PC-9 (cell line): ENCODE measurements around the gene TMCC1. TPM values are rescaled to one million over a fixed set of nuclear protein-coding genes. Genes with fewer than 3 reads are reported as not detected.
A peak's percentile ranks its signal among the peaks of the same experiment; 100 is the strongest.

Experiments used
- BruUV-seq: library from RNA; stranded (reverse); fragments of 400-500 nt; replicated peaks from 2 replicates; lab custom pipeline; 2021; lab: Mats Ljungman, UMichigan
- CTCF ChIA-PET: fragments of 300-600 bp; sonication (Branson Sonifier 250); formaldehyde crosslinking; loops from one replicate; lab custom pipeline; 2022; ENCODE audit warnings: antibody characterized with exemption; lab: Charles Lee
- POLR2A ChIA-PET: fragments of 300-600 bp; sonication (Branson Sonifier 250); formaldehyde crosslinking; loops from one replicate; lab custom pipeline; 2022; ENCODE audit warnings: antibody characterized with exemption; ENCODE audit not compliant: unreplicated experiment; lab: Charles Lee
- DNase-seq, 2 experiments: peaks; one replicate each; pipeline versions ENCODE4 v3.0.0 to v3.0.0-alpha.2; 2015 to 2022; ENCODE audit warnings: mixed read lengths in 1 of 2
- H2AFZ ChIP-seq: fragments of 200-600 bp; sonication (generic); 2 replicates; pipeline ENCODE4 v1.8.1; 2017; ENCODE audit warnings: antibody characterized with exemption
- H3F3A ChIP-seq: fragments of 200-600 bp; sonication (generic); 2 replicates; pipeline ENCODE4 v1.8.1; 2017; ENCODE audit warnings: antibody characterized with exemption, mild to moderate bottlenecking, low read depth; ENCODE audit not compliant: insufficient read depth
- H3K27ac ChIP-seq: fragments of 200-600 bp; sonication (generic); 2 replicates; pipeline ENCODE4 v1.6.1; 2016; ENCODE audit warnings: mixed run types
- H3K27me3 ChIP-seq: fragments of 200-600 bp; sonication (generic); 2 replicates; pipeline ENCODE4 v1.6.1; 2016; ENCODE audit warnings: low read depth, mixed run types; ENCODE audit not compliant: insufficient read depth
- H3K36me3 ChIP-seq: fragments of 200-600 bp; sonication (generic); 2 replicates; pipeline ENCODE4 v1.6.1; 2016; ENCODE audit warnings: low read depth, mixed run types
- H3K4me1 ChIP-seq: fragments of 200-600 bp; sonication (generic); replicated peaks from 2 replicates; pipeline ENCODE4 v1.6.1; 2016; ENCODE audit warnings: mixed run types; ENCODE audit not compliant: insufficient read depth
- H3K4me2 ChIP-seq: fragments of 200-600 bp; sonication (generic); 2 replicates; pipeline ENCODE4 v1.6.1; 2017; ENCODE audit warnings: mixed run types
- H3K4me3 ChIP-seq: fragments of 200-600 bp; sonication (generic); 2 replicates; pipeline ENCODE4 v1.6.1; 2016; ENCODE audit warnings: mixed run types
- H3K79me2 ChIP-seq: fragments of 200-600 bp; sonication (generic); 2 replicates; pipeline ENCODE4 v1.6.1; 2017; ENCODE audit warnings: low read depth, mixed run types
- H3K9me2 ChIP-seq: fragments of 200-600 bp; sonication (generic); 2 replicates; pipeline ENCODE4 v1.8.1; 2017; ENCODE audit warnings: mild to moderate bottlenecking; ENCODE audit not compliant: insufficient read depth
- H3K9me3 ChIP-seq: fragments of 200-600 bp; sonication (generic); 2 replicates; pipeline ENCODE4 v1.8.1; 2016; ENCODE audit warnings: low read depth; ENCODE audit not compliant: insufficient read depth
- H4K20me1 ChIP-seq: fragments of 200-600 bp; sonication (generic); 2 replicates; pipeline ENCODE4 v1.8.1; 2017; ENCODE audit not compliant: insufficient read depth
- EZH2 ChIP-seq: fragments of 200-600 bp; sonication (generic); IDR thresholded peaks from 2 replicates; pipeline ENCODE4 v1.8.0; 2017; ENCODE audit warnings: antibody characterized with exemption, low read depth
- intact Hi-C: fragments of 100-400 bp; cut with micrococcal nuclease; formaldehyde crosslinking; loops from one replicate; pipeline ENCODE4 v1.10.0; 2022; ENCODE audit not compliant: unreplicated experiment
- total RNA-seq: library from RNA; stranded (reverse); gene quantifications from 2 replicates; pipeline ENCODE4 v1.2.3, GENCODE V29; 2021
- TF ChIP-seq, protein P1 (sequence below): fragments of 200-600 bp; sonication (generic); conservative IDR thresholded peaks from 2 replicates; pipeline ENCODE4 v1.6.1; 2017; ENCODE audit warnings: mixed run types, antibody characterized with exemption, mild to moderate bottlenecking, moderate library complexity

TMCC1 gene
- total RNA-seq, 1 experiment from 2014 or later, result 41.4 TPM

DNA sequence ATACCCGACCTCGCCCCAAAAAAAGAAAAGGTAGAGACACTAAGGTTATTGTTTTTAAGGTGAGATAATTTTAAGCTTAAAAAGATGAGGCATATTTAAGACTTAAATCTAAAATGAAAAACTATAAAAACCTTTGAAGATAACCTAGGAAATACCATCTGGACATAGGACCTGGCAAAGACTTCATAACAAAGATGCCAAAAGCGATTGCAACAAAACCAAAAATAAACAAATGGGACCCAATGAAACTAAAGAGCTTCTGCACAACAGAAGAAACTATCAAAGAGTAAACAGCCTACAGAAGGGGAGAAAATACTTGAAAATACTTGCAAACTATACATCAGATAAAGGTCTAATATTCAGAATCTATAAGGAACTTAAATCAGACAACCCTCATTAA, 80.9 kb downstream of the TMCC1 start:
- intact Hi-C loops, result no loop called here
- ChIA-PET POLR2A (interaction anchor here (0.6 kb wide), 1 partner anchor 19 kb away, joined by 4 read pairs; no protein-coding TSS in a partner anchor), CTCF (interaction anchor here (0.6 to 1.0 kb wide), 4 partner anchors 19 to 503 kb away, joined by 3 to 35 read pairs (median 14); no protein-coding TSS in a partner anchor)
- Histone ChIP-seq H3K9me3 (no peaks in the 10 kb centered on the region), H3K9me2 (no peaks in the 10 kb centered on the region), H3K4me3 (no peak overlapping the region), H2AFZ (no peak overlapping the region), H3K36me3 (0 out of 2 replicates have a peak, but pooled peaks cover 6% of the 10 kb centered on the region), H3K79me2 (peaks cover 31% of the 10 kb centered on the region), H3K4me2 (no peak overlapping the region), H3F3A (peaks cover 5% of the 10 kb centered on the region; the same call in 1 of the 2 replicates), H3K27me3 (no peaks in the 10 kb centered on the region), H3K4me1 (no peaks in the 10 kb centered on the region), H3K27ac (no peak overlapping the region), H4K20me1 (no peaks in the 10 kb centered on the region)
- no TSS peak for BruUV-seq
- TF ChIP-seq, protein P1, sequence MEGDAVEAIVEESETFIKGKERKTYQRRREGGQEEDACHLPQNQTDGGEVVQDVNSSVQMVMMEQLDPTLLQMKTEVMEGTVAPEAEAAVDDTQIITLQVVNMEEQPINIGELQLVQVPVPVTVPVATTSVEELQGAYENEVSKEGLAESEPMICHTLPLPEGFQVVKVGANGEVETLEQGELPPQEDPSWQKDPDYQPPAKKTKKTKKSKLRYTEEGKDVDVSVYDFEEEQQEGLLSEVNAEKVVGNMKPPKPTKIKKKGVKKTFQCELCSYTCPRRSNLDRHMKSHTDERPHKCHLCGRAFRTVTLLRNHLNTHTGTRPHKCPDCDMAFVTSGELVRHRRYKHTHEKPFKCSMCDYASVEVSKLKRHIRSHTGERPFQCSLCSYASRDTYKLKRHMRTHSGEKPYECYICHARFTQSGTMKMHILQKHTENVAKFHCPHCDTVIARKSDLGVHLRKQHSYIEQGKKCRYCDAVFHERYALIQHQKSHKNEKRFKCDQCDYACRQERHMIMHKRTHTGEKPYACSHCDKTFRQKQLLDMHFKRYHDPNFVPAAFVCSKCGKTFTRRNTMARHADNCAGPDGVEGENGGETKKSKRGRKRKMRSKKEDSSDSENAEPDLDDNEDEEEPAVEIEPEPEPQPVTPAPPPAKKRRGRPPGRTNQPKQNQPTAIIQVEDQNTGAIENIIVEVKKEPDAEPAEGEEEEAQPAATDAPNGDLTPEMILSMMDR, result no peak
- TF ChIP-seq EZH2, result no peak
- DNase-seq, result no peak

DNA sequence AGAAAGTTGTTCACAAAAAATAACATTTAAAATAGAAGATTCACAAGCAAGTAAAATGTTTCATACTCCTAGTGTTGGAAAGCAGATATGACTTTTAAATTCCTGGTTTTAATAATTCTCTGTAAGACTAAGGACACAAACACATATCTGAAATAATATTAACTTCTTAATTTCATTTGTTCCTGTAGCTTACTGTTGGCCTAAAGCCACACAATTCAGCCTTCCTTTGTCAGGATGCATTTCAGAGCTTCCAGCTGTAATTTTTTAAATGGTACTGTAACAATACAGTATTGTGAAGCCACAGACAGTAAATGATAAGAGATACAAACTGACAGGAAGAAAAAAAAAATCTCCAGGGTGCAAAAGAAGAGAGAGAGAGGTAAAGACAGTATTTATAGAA, 84.2 kb downstream of the TMCC1 start:
- Histone ChIP-seq H3K36me3 (0 out of 2 replicates have a peak, but pooled peaks cover 6% of the 10 kb centered on the region), H3K4me2 (no peak overlapping the region), H3K9me3 (0 out of 2 replicates have a peak, but pooled peaks cover 2% of the 10 kb centered on the region), H3K27ac (0 out of 2 replicates have a peak overlapping the region, but pooled peaks have one; percentile 19), H4K20me1 (no peaks in the 10 kb centered on the region), H3K4me3 (no peak overlapping the region), H3K9me2 (no peaks in the 10 kb centered on the region), H2AFZ (no peak overlapping the region), H3K79me2 (peaks cover 27% of the 10 kb centered on the region), H3K27me3 (no peaks in the 10 kb centered on the region), H3K4me1 (no peaks in the 10 kb centered on the region), H3F3A (peaks cover 5% of the 10 kb centered on the region; the same call in 1 of the 2 replicates)
- no peak for DNase-seq
- no TSS peak for BruUV-seq
- intact Hi-C loops, result no loop called here
- no peak for TF ChIP-seq EZH2
- TF ChIP-seq, protein P1, result no peak
- POLR2A ChIA-PET, result interaction anchor here (0.7 kb wide), 1 partner anchor 27 kb away, joined by 11 read pairs; no protein-coding TSS in a partner anchor
- CTCF ChIA-PET, result interaction anchor here (0.6 to 0.7 kb wide), 3 partner anchors 74 to 293 kb away, joined by 3 read pairs; no protein-coding TSS in a partner anchor

DNA sequence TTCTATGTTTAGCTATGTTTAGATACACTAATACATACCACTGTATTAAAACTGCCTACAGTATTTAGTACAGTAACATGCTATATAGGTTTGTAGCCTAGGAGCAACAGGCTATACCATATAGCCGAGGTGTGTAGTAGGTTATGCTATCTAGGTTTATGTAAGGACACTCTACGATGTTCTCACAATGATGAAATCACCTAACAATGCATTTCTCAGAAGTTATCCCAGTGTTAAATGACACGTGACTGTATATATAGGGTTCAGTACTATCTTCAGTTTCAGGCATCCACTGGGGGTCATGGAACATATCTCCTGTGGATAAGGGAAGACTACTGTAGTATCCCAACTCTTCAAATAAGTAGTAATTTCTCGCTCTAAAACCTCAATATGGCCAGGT, 97.4 kb downstream of the TMCC1 start:
- Histone ChIP-seq H3K36me3 (no peaks in the 10 kb centered on the region), H3K27ac (peak overlapping the region; percentile 100), H3K4me3 (no peak overlapping the region; the same call in 1 of the 2 replicates), H2AFZ (no peak overlapping the region), H3K9me2 (no peaks in the 10 kb centered on the region), H3K9me3 (no peaks in the 10 kb centered on the region), H4K20me1 (peaks cover 8% of the 10 kb centered on the region; the same call in 1 of the 2 replicates), H3K27me3 (no peaks in the 10 kb centered on the region), H3K4me1 (peaks cover 31% of the 10 kb centered on the region), H3F3A (peaks cover 53% of the 10 kb centered on the region), H3K4me2 (peak overlapping the region; percentile 97), H3K79me2 (peaks cover 52% of the 10 kb centered on the region)
- intact Hi-C loops, result no loop called here
- BruUV-seq, result no TSS peak
- DNase-seq, result no peak
- TF ChIP-seq EZH2, result no peak
- TF ChIP-seq, protein P1, result no peak
- ChIA-PET CTCF (no interaction called here), POLR2A (no interaction called here)
